Endometrium (tissue), 2 donors: ENCODE measurements around the gene CLTC.

Experiments
- FAIRE-seq: peaks from 2 replicates; lab custom pipeline; 2012; peaks lifted over from hg19 to GRCh38; lab: Jason Lieb, UNC
- donor health status: control.
- donor health status: control.

Gene CLTC

DNA sequence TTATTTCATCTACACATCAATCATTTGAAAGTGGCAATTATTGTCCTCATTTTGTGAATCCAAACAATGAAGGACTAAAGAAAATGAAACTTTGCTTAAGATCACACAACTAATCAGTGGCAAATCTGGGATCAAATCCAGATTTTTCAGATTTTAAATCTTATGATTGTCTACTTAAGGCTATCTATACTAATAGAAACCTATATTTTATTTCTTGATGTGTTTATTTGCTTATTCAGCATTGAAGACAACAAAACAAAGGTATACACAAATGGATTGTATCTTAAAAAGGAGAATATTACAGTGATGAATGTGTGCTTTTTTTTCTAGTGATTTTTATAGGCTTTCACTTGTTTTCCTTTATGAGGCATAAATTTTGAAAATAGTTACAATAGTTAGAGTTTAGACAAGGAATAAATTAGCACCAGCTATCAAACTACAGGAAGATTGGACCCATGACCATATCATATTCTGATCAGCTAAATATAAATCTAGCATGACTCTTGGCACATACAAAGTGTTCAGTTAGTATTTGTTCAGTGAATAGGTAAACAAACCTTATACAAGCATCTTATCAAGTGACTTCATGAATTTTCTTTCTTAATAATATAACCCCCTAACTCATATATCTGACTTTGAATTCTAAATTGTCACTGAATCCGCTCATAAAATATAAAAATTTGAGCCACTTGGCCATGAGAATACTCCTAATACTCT lies 108.3 kb downstream of the CLTC start:
- peak; percentile 12 for FAIRE-seq

- FAIRE-seq = no peak
Measured at GRCh38 chr17:59730268-59730834, 110.7 kb downstream of the CLTC start.

GRCh38 chr17:59733697-59734096 lies 114.0 kb downstream of the CLTC start:
- no peak for FAIRE-seq

GRCh38 chr17:59734226-59734625 lies 114.5 kb downstream of the CLTC start:
- no peak for FAIRE-seq

GRCh38 chr17:59737324-59737723 lies 117.6 kb downstream of the CLTC start:
- no peak for FAIRE-seq

DNA sequence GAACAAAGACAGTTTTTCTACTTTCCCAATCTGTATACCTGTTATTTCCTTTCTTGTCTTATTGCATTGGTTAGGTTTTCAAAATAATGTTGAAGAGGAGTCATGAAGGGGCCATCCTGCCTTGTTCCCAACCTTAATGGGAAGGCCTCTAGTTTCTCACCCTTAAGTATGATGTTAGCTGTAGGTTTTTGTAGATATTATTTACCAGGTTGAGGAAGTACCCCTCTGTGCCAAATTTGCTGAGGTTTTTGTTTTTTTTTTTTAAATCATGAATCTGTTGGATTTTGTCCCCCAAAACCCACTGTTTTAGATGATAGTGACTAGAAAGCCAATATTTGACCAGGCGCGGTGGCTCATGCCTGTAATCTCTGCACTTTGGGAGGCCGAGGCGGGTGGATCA lies 124.1 kb downstream of the CLTC start:
- FAIRE-seq = no peak

- no peak for FAIRE-seq
Measured at GRCh38 chr17:59745040-59745439, 125.3 kb downstream of the CLTC start.
